Lower lobe of right lung (tissue), 2 donors: ENCODE measurements around the gene YIF1A. TPM values are rescaled to one million over a fixed set of nuclear protein-coding genes. Genes with fewer than 3 reads are reported as not detected.

Experiments used
- ATAC-seq, 2 donors: fragments of 200-7000 bp; cut with Tn5 transposase; one replicate each; pipeline ENCODE4 v1.9.1; 2020 to 2022; ENCODE audit warnings: mild to moderate bottlenecking in 2 of 2, moderate library complexity in 2 of 2
- DNase-seq: peaks from one replicate; pipeline ENCODE4 v3.0.0-alpha.2; 2020
- H3K27ac ChIP-seq: fragments of 200-600 bp; one replicate; pipeline ENCODE4 v1.8.0; 2022
- H3K27me3 ChIP-seq: fragments of 200-600 bp; one replicate; pipeline ENCODE4 v1.8.0; 2022; ENCODE audit warnings: low read depth
- H3K36me3 ChIP-seq: fragments of 200-600 bp; one replicate; pipeline ENCODE4 v1.8.0; 2022; ENCODE audit warnings: mild to moderate bottlenecking
- H3K4me1 ChIP-seq: fragments of 200-600 bp; one replicate; pipeline ENCODE4 v1.8.0; 2022
- H3K4me3 ChIP-seq: fragments of 200-600 bp; one replicate; pipeline ENCODE4 v1.8.0; 2022; ENCODE audit warnings: mild to moderate bottlenecking
- H3K9me3 ChIP-seq: fragments of 200-600 bp; one replicate; pipeline ENCODE4 v1.8.0; 2022
- CTCF ChIP-seq: fragments of 200-600 bp; IDR thresholded peaks from one replicate; pipeline ENCODE4 v1.8.0; 2022; ENCODE audit warnings: antibody characterized with exemption, mild to moderate bottlenecking
- intact Hi-C: fragments of 100-400 bp; cut with DNase I; formaldehyde crosslinking; loops from one replicate; pipeline ENCODE4 v1.11.0; 2022
- total RNA-seq: library from RNA; stranded (reverse); fragmentation: NEBNext Ultra II Directional; extraction: Animal tissue kit (Norgen Biotek cat#: 25700); gene quantifications from one replicate; pipeline ENCODE4 v1.2.1, GENCODE V29; 2021
- donor health status: DM: no; HTN: yes; CAD: no; lungs with severe emphysema.

Gene YIF1A
- total RNA-seq, 1 donor from 2014 or later, result 67.8 TPM

GRCh38 chr11:66331542-66332370, 42.8 kb upstream of the YIF1A start:
- H3K27me3 ChIP-seq, result no peaks in the 10 kb centered on the region
- intact Hi-C loops, result no loop called here
- H3K9me3 ChIP-seq, result no peaks in the 10 kb centered on the region
- H3K27ac ChIP-seq, result no peak overlapping the region
- ATAC-seq (no peak), DNase-seq (peak; percentile 30)
- H3K36me3 ChIP-seq, result peaks cover 18% of the 10 kb centered on the region
- H3K4me3 ChIP-seq, result no peak overlapping the region
- H3K4me1 ChIP-seq, result peaks cover 43% of the 10 kb centered on the region
- no peak for TF ChIP-seq CTCF

GRCh38 chr11:66330931-66331330, 42.0 kb upstream of the YIF1A start:
- ATAC-seq (no peak), DNase-seq (peak; percentile 36)
- peaks cover 41% of the 10 kb centered on the region for H3K4me1 ChIP-seq
- no peaks in the 10 kb centered on the region for H3K27me3 ChIP-seq
- intact Hi-C loops, result no loop called here
- peaks cover 18% of the 10 kb centered on the region for H3K36me3 ChIP-seq
- TF ChIP-seq CTCF, result no peak
- no peak overlapping the region for H3K4me3 ChIP-seq
- H3K27ac ChIP-seq, result no peak overlapping the region
- H3K9me3 ChIP-seq, result no peaks in the 10 kb centered on the region

- H3K4me3 ChIP-seq, result no peak overlapping the region
- DNase-seq (no peak), ATAC-seq (no peak)
- no peak overlapping the region for H3K27ac ChIP-seq
- no peaks in the 10 kb centered on the region for H3K9me3 ChIP-seq
- no peak for TF ChIP-seq CTCF
- intact Hi-C loops, result no loop called here
- peaks cover 26% of the 10 kb centered on the region for H3K4me1 ChIP-seq
- peaks cover 18% of the 10 kb centered on the region for H3K36me3 ChIP-seq
- no peaks in the 10 kb centered on the region for H3K27me3 ChIP-seq
Measured at GRCh38 chr11:66329165-66329673, 40.3 kb upstream of the YIF1A start.

- intact Hi-C loops, result no loop called here
- Histone ChIP-seq H3K9me3 (no peaks in the 10 kb centered on the region), H3K36me3 (peaks cover 14% of the 10 kb centered on the region), H3K27ac (peak overlapping the region; percentile 20), H3K4me1 (peaks cover 26% of the 10 kb centered on the region), H3K4me3 (no peak overlapping the region), H3K27me3 (no peaks in the 10 kb centered on the region)
- ATAC-seq, result peak; percentile 88 to 90
- DNase-seq, result peak; percentile 83
- TF ChIP-seq CTCF, result peak; percentile 98
Measured at GRCh38 chr11:66328302-66329144, 39.6 kb upstream of the YIF1A start.

- Histone ChIP-seq H3K9me3 (no peaks in the 10 kb centered on the region), H3K4me3 (no peak overlapping the region), H3K36me3 (peaks cover 8% of the 10 kb centered on the region), H3K27me3 (no peaks in the 10 kb centered on the region), H3K27ac (peak overlapping the region; percentile 20), H3K4me1 (peaks cover 26% of the 10 kb centered on the region)
- intact Hi-C loops, result no loop called here
- ATAC-seq (peak in 1 of 2 donors; percentile 2), DNase-seq (no peak)
- no peak for TF ChIP-seq CTCF
Measured at GRCh38 chr11:66328031-66328301, 39.0 kb upstream of the YIF1A start.
